ENCODE data around the gene SPATA2L.
"Not testable (repeated sequence)": the region's sequence is repeated elsewhere in the genome, so short reads cannot be mapped to it uniquely, and the experiment has no call there.

Gene SPATA2L

GRCh38 chr16:89706518-89707260 is 5.2 kb upstream of the SPATA2L start:
- no peak for DNase-seq

- no peak for DNase-seq
Observed at GRCh38 chr16:89705006-89705405, 3.5 kb upstream of the SPATA2L start.

GRCh38 chr16:89704281-89704680 is 2.8 kb upstream of the SPATA2L start:
- no peak for DNase-seq

GRCh38 chr16:89700649-89701424 is 668 bp downstream of the SPATA2L start:
- DNase-seq = no peak

- DNase-seq = peak; percentile 78
Observed at GRCh38 chr16:89700100-89700648, 1.3 kb downstream of the SPATA2L start.

- DNase-seq = not testable (repeated sequence)
Observed at GRCh38 chr16:89699629-89700099, 1.8 kb downstream of the SPATA2L start.

DNA sequence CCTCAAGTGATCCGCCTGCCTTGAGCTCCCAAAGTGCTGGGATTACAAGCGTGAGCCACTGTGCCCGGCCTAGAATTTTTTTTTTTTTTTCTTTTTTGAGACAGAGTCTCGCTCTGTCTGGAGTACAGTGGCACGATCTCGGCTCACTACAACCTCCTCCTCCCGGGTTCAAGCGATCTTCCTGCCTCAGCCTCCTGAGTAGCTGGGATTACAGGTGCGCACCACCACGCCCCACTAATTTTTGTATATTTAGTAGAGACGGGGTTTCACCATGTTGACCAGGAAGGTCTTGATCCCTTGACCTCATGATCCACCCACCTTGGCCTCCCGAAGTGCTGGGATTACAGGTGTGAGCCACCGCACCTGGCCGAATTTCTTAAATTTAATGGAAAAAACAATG is 2.8 kb downstream of the SPATA2L start:
- not testable (repeated sequence) for DNase-seq

DNA sequence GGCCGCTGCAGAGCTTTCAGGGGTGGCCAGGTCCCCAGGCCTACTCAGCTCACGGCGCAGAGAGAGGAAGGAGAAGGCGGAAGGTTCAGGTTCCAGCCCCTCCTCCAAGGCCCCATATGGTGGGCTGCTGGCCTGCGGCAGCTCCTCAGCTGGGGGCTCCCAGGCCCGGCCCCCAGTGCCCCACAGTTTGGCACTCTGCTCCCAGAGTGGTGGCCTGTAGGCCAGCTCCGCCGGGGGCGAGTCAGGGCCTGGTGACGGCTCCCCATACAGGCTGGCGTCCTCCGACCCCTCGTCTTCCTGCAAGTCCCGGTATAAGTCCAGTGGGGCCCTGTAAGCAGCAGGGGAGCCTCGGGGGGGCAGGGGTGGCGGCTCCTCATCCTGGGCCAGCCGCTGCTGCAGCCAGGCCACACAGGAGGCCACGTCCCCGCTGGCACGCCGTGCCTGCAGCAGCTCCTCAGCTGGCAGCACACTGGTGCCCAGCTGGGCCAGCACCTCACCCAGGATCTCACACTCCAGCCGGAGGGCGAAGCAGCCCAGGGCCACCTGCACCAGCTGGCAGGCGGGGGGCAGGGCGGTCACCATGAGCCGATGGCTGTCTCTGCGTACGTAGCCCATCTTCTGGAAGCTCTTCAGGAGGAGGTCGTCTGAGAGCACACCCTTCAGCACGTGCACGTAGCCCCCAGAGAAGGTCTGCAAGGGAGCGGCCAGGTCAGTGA is 3.7 kb downstream of the SPATA2L start:
- DNase-seq = no peak

DNA sequence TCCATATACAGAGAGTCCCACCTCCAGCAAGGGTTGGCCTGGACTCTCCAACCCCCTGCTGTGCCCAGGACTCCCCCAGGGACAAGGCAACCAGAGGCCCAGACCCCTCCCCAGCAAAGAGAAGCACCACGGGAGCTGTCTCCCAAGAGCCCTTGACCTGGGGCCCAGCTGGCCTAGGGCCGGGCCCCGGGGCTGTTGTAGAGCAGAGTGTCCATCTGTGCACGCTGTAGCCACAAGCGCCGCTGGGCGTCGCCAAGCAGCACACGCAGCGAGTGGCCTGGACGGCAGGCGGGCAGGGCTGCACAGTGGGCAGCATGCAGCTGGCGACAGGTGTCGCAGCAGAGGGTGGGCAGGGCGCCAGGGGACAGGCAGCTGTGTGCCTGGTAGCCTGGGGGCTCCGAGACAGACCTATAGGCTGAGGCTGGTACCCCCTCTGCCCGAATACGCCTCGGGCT is 4.3 kb downstream of the SPATA2L start:
- no peak for DNase-seq

GRCh38 chr16:89696670-89697128 is 4.8 kb downstream of the SPATA2L start:
- no peak for DNase-seq

DNA sequence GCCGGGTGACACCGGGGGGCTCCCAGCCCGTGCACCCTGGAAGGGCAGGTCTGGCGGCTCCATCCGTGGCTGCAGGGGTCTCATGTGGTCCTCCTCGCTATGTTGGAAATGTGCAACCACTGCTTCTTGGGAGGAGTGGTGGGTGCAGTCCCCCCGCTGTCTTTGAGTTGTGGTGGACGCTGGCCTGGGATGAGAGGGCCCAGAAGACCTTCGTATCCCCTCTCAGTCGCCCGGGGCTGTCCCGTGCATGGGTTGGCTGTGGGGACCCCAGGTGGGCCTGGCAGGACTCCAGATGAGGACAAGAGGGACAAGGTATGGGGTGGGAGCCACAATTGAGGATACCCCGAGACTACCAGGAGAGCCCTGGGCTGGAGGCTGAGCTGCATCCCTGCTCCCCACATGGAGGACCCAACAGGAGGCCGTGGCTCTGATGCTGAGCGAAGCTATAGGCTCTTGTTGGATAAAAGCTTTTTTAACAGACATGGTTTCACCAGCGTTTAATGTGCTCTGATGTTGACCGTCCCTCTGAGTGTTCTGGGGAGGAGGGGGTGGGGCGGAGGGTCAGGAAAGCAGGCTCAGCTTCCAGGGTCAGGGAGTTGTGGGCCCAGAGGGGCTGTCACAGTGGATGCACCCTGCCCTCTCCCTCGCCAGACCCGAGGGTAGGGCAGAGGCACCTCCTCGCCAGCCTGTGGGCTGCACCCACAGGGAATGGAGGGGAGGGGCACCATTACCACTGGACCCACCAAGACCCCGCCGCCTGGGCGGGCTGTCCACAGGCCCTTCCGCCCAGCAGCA is 5.4 kb downstream of the SPATA2L start:
- DNase-seq = no peak

DNA sequence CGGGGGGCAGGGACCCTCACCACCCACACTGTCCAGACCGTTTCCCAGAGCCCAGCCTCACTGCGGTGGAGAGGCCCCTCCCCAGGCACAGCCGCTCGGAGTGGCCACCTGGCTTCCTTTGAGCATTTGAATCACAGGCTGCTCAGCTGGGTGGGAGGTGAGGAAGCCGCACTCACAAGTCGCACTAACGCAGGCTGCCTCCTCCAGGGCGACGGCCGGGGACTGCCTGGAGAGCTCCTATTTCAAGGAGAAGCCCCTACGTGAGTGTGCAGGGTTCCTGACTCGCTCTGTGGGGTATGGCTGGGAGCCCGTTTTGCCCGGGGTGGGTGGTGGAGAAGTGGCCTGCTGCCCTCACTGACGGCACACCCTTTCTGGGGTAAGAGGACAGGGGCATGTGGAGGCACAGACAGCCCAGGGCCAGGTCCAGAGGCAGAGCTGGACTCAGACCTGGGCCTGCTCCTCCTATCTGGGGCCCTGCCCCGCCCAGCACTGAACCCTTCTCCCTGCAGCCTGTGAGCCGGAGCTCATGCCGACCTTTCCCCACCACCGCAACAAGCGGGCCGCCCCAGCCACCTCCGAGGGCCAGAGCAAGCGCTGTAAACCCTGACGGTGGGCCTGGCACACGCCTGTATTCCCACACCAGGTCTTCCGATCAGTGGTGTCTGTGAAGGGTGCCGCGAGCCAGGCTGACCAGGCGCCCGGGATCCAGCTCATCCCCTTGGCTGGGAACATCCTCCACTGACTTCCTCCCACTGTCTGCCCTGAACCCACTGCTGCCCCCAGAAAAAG is 6.2 kb downstream of the SPATA2L start:
- no peak for DNase-seq

- DNase-seq = not testable (repeated sequence)
Observed at GRCh38 chr16:89694784-89695085, 6.8 kb downstream of the SPATA2L start.

DNA sequence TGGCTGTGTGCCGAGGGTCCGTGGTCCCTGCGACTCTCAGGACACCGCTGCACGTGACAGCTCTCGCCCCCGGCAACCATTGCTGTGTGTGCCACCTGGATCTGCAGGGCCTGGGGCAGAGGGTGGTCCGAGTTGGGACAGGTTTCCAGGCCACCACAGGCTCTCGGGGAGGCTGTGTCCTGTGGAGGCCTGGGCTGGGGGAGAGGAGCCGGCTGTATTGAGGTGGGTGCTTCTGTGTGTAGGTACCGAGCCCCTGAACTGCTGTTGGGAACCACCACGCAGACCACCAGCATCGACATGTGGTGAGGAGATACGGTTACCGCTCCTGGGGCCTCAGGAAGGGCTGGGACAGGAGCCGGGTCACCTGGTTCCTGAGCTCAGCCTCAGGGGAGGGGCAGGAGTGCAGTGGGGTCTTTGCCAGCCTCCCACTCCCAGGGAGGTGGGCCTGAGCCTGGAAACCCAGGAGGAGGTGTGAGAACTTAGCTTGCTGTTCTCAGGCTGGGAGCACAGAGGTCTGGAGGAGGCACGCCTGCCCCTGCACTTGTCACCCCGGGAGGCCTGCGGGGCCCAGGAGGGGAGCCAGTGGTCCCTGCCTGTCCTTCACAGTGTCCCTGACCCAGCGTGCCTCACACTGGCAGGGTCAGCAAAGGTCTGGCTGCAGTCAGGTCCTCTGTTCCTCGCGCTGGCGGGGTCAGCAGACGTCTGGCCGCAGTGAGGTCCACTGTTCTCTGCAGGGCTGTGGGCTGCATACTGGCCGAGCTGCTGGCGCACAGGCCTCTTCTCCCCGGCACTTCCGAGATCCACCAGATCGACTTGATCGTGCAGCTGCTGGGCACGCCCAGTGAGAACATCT is 7.3 kb downstream of the SPATA2L start:
- DNase-seq = no peak

DNA sequence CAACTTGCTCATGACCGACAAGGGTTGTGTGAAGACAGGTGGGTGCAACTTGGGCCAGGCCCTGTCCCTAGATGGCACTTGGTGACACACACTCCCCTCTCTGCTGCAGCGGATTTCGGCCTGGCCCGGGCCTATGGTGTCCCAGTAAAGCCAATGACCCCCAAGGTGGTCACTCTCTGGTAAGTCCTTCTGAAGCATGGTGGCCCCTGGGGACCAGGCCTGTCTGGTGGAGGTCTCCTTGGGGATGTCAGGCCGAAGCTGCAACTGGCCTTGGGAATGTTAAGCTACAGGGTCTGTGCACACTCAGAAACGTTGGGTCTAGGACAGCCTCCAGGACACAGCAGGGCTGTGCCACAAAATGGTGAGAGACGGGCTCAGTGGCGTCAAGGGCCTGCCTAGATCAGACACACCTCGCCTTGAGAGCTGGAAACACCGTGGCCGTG is 8.2 kb downstream of the SPATA2L start:
- DNase-seq = no peak

- no peak for DNase-seq
Observed at GRCh38 chr16:89691986-89692569, 9.4 kb downstream of the SPATA2L start.

- no peak for DNase-seq
Observed at GRCh38 chr16:89691231-89691985, 10.1 kb downstream of the SPATA2L start.

DNA sequence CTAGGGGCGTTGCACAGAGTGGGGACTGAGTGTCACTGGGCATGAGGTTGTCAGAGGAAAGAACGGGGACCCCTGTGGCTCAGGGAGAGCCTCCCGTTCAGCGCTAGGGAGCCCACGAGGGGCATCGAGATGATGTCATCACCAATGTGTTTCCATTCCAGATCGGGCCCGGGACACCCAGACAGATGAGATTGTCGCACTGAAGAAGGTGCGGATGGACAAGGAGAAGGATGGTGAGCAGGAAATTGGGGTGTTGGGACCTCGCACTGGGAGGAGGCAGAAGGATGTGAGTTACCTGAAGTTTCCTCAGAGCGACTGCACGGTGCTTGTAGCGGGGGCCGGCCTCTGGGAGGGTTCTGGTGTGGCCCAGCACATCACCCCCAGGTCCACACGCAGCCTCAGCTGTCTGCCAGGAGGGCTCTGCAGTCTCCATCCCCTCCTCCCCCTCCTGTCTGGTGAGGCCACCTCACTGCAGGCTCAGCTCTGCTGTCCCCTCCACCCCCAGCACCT is 11.1 kb downstream of the SPATA2L start:
- DNase-seq = no peak

DNA sequence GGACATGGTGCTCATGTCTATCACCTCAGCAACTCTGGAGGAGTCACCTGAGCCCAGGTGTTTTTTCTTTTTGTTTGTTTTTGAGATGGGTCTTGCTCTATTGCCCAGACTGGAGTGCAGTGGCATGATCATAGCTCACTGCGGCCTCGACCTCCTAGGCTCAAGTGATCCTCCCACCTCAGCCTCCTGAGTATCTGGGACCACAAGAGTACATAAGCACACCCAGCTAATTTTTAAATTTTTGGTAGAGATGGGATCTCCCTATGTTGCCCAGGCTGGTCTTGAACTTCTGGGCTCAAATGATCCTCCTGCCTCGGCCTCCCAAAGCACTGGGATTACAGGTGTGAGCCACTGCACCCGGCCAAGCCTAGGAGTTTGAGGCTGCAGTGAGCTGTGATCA is 11.9 kb downstream of the SPATA2L start:
- DNase-seq = not testable (repeated sequence)

All from NCI-H2029 treated with DMSO at 0.1 percent for 48 hours (cell line).